OCI-LY7 (cell line): ENCODE results near the gene XPO1. TPM values are rescaled to one million over a fixed set of nuclear protein-coding genes. Genes with fewer than 3 reads are reported as not detected.
A peak's percentile ranks its signal among the peaks of the same experiment; 100 is the strongest.

Experiments used
- BruUV-seq: library from RNA; stranded (reverse); fragments of 400-500 nt; replicated peaks from 2 replicates; lab custom pipeline; 2021; lab: Mats Ljungman, UMichigan
- CTCF ChIA-PET: fragments of 300-600 bp; sonication (Branson Sonifier 250); formaldehyde crosslinking; loops from one replicate; lab custom pipeline; 2022; ENCODE audit warnings: antibody characterized with exemption; ENCODE audit not compliant: unreplicated experiment; lab: Charles Lee
- POLR2A ChIA-PET: fragments of 300-600 bp; sonication (Branson Sonifier 250); formaldehyde crosslinking; loops from one replicate; lab custom pipeline; 2022; ENCODE audit warnings: antibody characterized with exemption; lab: Charles Lee
- DNase-seq: peaks from one replicate; pipeline ENCODE4 v3.0.0-alpha.2; 2015; ENCODE audit warnings: low spot score
- H2AFZ ChIP-seq: fragments of 200-600 bp; sonication (generic), shearing (Covaris generic); 2 replicates; pipeline ENCODE4 v1.6.1; 2014; ENCODE audit warnings: mild to moderate bottlenecking, antibody characterized with exemption, low read length, moderate library complexity
- H3K27ac ChIP-seq: fragments of 200-600 bp; sonication (generic); 2 replicates; pipeline ENCODE4 v1.5.1; 2014; ENCODE audit warnings: mixed run types, low read depth, mild to moderate bottlenecking, moderate library complexity, low read length, inconsistent platforms; ENCODE audit not compliant: poor library complexity, severe bottlenecking
- H3K36me3 ChIP-seq: fragments of 200-600 bp; sonication (generic); 2 replicates; pipeline ENCODE4 v1.6.1; 2014; ENCODE audit warnings: mild to moderate bottlenecking, antibody characterized with exemption, low read length, moderate library complexity, mixed read lengths; ENCODE audit not compliant: insufficient read depth
- H3K4me1 ChIP-seq: fragments of 200-600 bp; sonication (generic); 2 replicates; pipeline ENCODE4 v1.5.1; 2014; ENCODE audit warnings: mild to moderate bottlenecking, low read length; ENCODE audit not compliant: insufficient read depth, poor library complexity, severe bottlenecking
- H3K4me2 ChIP-seq: fragments of 200-600 bp; sonication (generic); 2 replicates; pipeline ENCODE4 v1.6.1; 2014; ENCODE audit warnings: mild to moderate bottlenecking, low read length
- H3K4me3 ChIP-seq: fragments of 200-600 bp; sonication (generic); 2 replicates; pipeline ENCODE4 v1.5.1; 2014; ENCODE audit warnings: mild to moderate bottlenecking, low read depth, low read length; ENCODE audit not compliant: poor library complexity, severe bottlenecking
- H3K79me2 ChIP-seq: fragments of 200-600 bp; sonication (generic); 2 replicates; pipeline ENCODE4 v1.6.1; 2016; ENCODE audit warnings: low read depth, mild to moderate bottlenecking, low read length, moderate library complexity, mixed read lengths; ENCODE audit not compliant: insufficient read depth
- H3K9me2 ChIP-seq: fragments of 200-600 bp; sonication (generic); 2 replicates; pipeline ENCODE4 v1.6.1; 2016; ENCODE audit warnings: mild to moderate bottlenecking, low read length, mixed read lengths; ENCODE audit not compliant: insufficient read depth
- H3K9me3 ChIP-seq: fragments of 200-600 bp; sonication (generic); 2 replicates; pipeline ENCODE4 v1.6.1; 2014; ENCODE audit warnings: mild to moderate bottlenecking, mixed run types, low read length, mixed read lengths
- H4K20me1 ChIP-seq: fragments of 200-600 bp; sonication (generic); 2 replicates; pipeline ENCODE4 v1.6.1; 2014; ENCODE audit warnings: mild to moderate bottlenecking, antibody characterized with exemption, low read length, moderate library complexity, mixed read lengths; ENCODE audit not compliant: insufficient read depth
- CTCF ChIP-seq: fragments of 200-600 bp; sonication (generic); conservative IDR thresholded peaks from 2 replicates; pipeline ENCODE4 v1.5.1; 2014; ENCODE audit warnings: mild to moderate bottlenecking, antibody characterized with exemption, low read length, moderate library complexity, mixed read lengths
- EZH2phosphoT487 ChIP-seq: fragments of 200-600 bp; sonication (generic); IDR thresholded peaks from 2 replicates; pipeline ENCODE4 v1.6.1; 2018; ENCODE audit warnings: low read depth, borderline replicate concordance, mild to moderate bottlenecking, mixed run types, antibody characterized with exemption, low read length, moderate library complexity, mixed read lengths
- intact Hi-C: fragments of 100-400 bp; cut with micrococcal nuclease; formaldehyde crosslinking; loops from one replicate; pipeline ENCODE4 v1.10.0; 2022; ENCODE audit not compliant: unreplicated experiment
- total RNA-seq, 2 experiments: library from RNA; depleted of rRNA in 1 of 2; stranded (reverse); fragments of >200 nt in 1 of 2; shearing (Covaris generic) in 1 of 2; gene quantifications; 2 replicates each; pipeline ENCODE4 v1.2.3, GENCODE V29; 2014 to 2022

Gene XPO1
- total RNA-seq, 2 experiments from 2014 or later = 177 to 287 TPM

GRCh38 chr2:61434314-61434713, 103.8 kb downstream of the XPO1 start:
- peak overlapping the region; percentile 64 for H3K4me2 ChIP-seq
- peak overlapping the region; percentile 61 for H3K27ac ChIP-seq
- H3K4me3 ChIP-seq = peak overlapping the region; percentile 10
- peak; percentile 64 for DNase-seq
- H3K9me2 ChIP-seq = no peaks in the 10 kb centered on the region
- peaks cover 41% of the 10 kb centered on the region for H3K36me3 ChIP-seq
- intact Hi-C loops = no loop called here
- CTCF ChIA-PET = no interaction called here
- no peak overlapping the region for H2AFZ ChIP-seq
- H4K20me1 ChIP-seq = peaks cover 26% of the 10 kb centered on the region; the same call in 1 of the 2 replicates
- H3K4me1 ChIP-seq = peaks cover 83% of the 10 kb centered on the region
- peaks cover 100% of the 10 kb centered on the region for H3K79me2 ChIP-seq
- POLR2A ChIA-PET = interaction anchor here (1.1 to 3.7 kb wide), 2 partner anchors 7 to 104 kb away, joined by 3 to 37 read pairs; partner anchors contain the start of gene XPO1
- no peaks in the 10 kb centered on the region for H3K9me3 ChIP-seq
- BruUV-seq = no TSS peak
- no peak for TF ChIP-seq CTCF
- no peak for TF ChIP-seq EZH2phosphoT487

DNA sequence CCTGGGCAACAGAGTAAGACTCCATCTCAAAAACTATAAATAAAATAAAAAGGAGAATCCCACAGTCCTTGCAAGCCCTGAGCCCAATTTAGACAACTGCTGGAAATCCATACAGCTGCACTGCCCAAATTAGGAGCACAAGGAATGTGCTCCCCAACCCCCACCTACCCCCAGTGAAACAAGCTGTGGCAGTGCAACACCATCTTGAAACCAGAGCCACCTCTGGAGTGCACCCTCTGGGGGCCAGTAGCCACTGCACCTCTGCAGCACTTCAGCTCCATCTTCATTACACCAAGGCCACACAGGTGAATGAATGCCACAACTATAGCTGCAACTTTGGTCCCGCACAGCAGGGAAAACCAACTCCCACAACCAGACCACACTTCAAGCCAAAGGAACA, 104.5 kb downstream of the XPO1 start:
- Histone ChIP-seq H3K9me3 (no peaks in the 10 kb centered on the region; the same call in 1 of the 2 replicates), H3K27ac (peak overlapping the region; percentile 61), H3K4me3 (no peak overlapping the region), H2AFZ (no peak overlapping the region), H3K4me2 (peak overlapping the region; percentile 64), H3K9me2 (no peaks in the 10 kb centered on the region), H4K20me1 (peaks cover 26% of the 10 kb centered on the region; the same call in 1 of the 2 replicates), H3K79me2 (peaks cover 100% of the 10 kb centered on the region), H3K36me3 (peaks cover 38% of the 10 kb centered on the region), H3K4me1 (peaks cover 82% of the 10 kb centered on the region)
- intact Hi-C loops = no loop called here
- ChIA-PET POLR2A (interaction anchor here (3.7 kb wide), 1 partner anchor 8 kb away, joined by 37 read pairs; no protein-coding TSS in a partner anchor), CTCF (interaction anchor here (0.7 kb wide), 1 partner anchor 15 kb away, joined by 3 read pairs; no protein-coding TSS in a partner anchor)
- TF ChIP-seq EZH2phosphoT487 (no peak), CTCF (peak; percentile 40)
- DNase-seq = no peak
- no TSS peak for BruUV-seq

- CTCF ChIA-PET = interaction anchor here (0.7 kb wide), 1 partner anchor 14 kb away, joined by 3 read pairs; no protein-coding TSS in a partner anchor
- TF ChIP-seq CTCF = no peak
- TF ChIP-seq EZH2phosphoT487 = no peak
- peak overlapping the region; percentile 33 for H3K4me2 ChIP-seq
- H3K9me3 ChIP-seq = no peaks in the 10 kb centered on the region; the same call in 1 of the 2 replicates
- peaks cover 100% of the 10 kb centered on the region for H3K79me2 ChIP-seq
- POLR2A ChIA-PET = interaction anchor here (0.8 to 3.7 kb wide), 4 partner anchors 9 to 29 kb away, joined by 3 to 37 read pairs (median 4); no protein-coding TSS in a partner anchor
- peaks cover 42% of the 10 kb centered on the region for H3K36me3 ChIP-seq
- intact Hi-C loops = no loop called here
- no TSS peak for BruUV-seq
- no peak for DNase-seq
- H3K27ac ChIP-seq = peak overlapping the region; percentile 61
- H3K9me2 ChIP-seq = no peaks in the 10 kb centered on the region
- peaks cover 26% of the 10 kb centered on the region; the same call in 1 of the 2 replicates for H4K20me1 ChIP-seq
- H3K4me3 ChIP-seq = no peak overlapping the region
- no peak overlapping the region for H2AFZ ChIP-seq
- H3K4me1 ChIP-seq = peaks cover 82% of the 10 kb centered on the region
Measured at GRCh38 chr2:61432990-61433389, 105.2 kb downstream of the XPO1 start.
